Prostate gland (tissue), 2 donors: Measurements from ENCODE around the gene MXRA8. TPM values are rescaled to one million over a fixed set of nuclear protein-coding genes. Genes with fewer than 3 reads are reported as not detected.

Source experiments
- DNase-seq: peaks from one replicate; pipeline ENCODE4 v3.0.0-alpha.2; 2019; ENCODE audit warnings: low spot score
- H3K27ac ChIP-seq, 2 donors: fragments of 200-600 bp; sonication (generic); 2 replicates each; pipeline ENCODE4 v1.5.1; 2017 to 2019
- H3K27me3 ChIP-seq: fragments of 200-600 bp; sonication (generic); replicated peaks from 2 replicates; pipeline ENCODE4 v1.5.1; 2019; ENCODE audit not compliant: insufficient read depth
- H3K36me3 ChIP-seq, 2 donors: fragments of 200-600 bp; sonication (generic); 1 replicate in 1 of 2; 2 replicates in 1 of 2; pipeline versions ENCODE4 v1.5.1 to v1.8.1; 2017 to 2019
- H3K4me1 ChIP-seq: fragments of 200-600 bp; sonication (generic); replicated peaks from 2 replicates; pipeline ENCODE4 v1.5.1; 2019
- H3K4me3 ChIP-seq, 2 donors: fragments of 200-600 bp; sonication (generic); 2 replicates each; pipeline ENCODE4 v1.5.1; 2017 to 2019
- H3K9me3 ChIP-seq: fragments of 200-600 bp; sonication (generic); 2 replicates; pipeline ENCODE4 v1.5.1; 2017
- POLR2A ChIP-seq: fragments of 450-650 bp; IDR thresholded peaks from one replicate; pipeline ENCODE4 v1.6.1; 2016; ENCODE audit warnings: antibody characterized with exemption, mild to moderate bottlenecking
- POLR2AphosphoS5 ChIP-seq: sonication (generic); formaldehyde crosslinking; IDR thresholded peaks from one replicate; pipeline ENCODE4 v1.6.1; 2017; ENCODE audit warnings: antibody characterized with exemption
- WGBS: methylation state at CpG from one replicate; pipeline ENCODE4 v1.1.5; 2018; 5-methylcytosine and 5-hydroxymethylcytosine counted together
- intact Hi-C: fragments of 100-400 bp; cut with DNase I; formaldehyde crosslinking; loops from one replicate; pipeline ENCODE4 v1.14.2; 2022
- total RNA-seq, 2 donors: library from RNA; depleted of rRNA; stranded (reverse); fragments of >200 nt; gene quantifications; one replicate each; pipeline ENCODE4 v1.1.0, GENCODE V29; 2016
- TF ChIP-seq, protein P1 (sequence below), 4 experiments: fragments of 200-600 bp in 2 of 4; fragments of 450-650 bp in 2 of 4; sonication (generic) in 2 of 4; IDR thresholded peaks; 1 replicate in 3 of 4; 2 replicates in 1 of 4; pipeline ENCODE4 v1.5.1; 2016 to 2019; ENCODE audit warnings: antibody characterized with exemption in 4 of 4, mild to moderate bottlenecking in 2 of 4, moderate library complexity in 2 of 4

MXRA8 gene
- total RNA-seq, 2 donors from 2014 or later: 39.0 to 152 TPM

DNA sequence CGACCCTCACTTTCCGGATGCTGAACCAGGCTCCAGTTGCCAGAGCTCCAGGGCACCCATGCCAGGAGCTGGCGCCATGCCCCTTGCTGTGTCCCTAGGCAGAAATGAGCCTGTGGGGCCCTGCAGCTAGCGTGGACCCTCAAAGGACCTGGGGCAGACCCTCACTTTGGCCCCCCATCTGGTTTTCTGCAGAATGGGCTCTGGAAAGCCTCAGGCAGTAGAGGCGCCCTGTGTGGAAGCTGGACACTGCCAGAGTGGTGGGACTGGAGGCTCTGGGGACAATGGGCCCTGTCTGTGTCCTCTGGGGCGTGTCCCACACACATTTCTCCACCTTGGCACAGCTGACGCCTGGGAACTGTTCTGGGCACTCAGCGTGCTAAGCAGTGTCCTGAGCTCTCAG is 22.9 kb upstream of the MXRA8 start:
- WGBS: 86% methylated on average over 5 of the region's 8 CpGs
- intact Hi-C loops: no loop called here
- no peak for DNase-seq
- H3K4me1 ChIP-seq: no peaks in the 10 kb centered on the region
- no peaks in the 10 kb centered on the region for H3K27me3 ChIP-seq
- TF ChIP-seq, protein P1, sequence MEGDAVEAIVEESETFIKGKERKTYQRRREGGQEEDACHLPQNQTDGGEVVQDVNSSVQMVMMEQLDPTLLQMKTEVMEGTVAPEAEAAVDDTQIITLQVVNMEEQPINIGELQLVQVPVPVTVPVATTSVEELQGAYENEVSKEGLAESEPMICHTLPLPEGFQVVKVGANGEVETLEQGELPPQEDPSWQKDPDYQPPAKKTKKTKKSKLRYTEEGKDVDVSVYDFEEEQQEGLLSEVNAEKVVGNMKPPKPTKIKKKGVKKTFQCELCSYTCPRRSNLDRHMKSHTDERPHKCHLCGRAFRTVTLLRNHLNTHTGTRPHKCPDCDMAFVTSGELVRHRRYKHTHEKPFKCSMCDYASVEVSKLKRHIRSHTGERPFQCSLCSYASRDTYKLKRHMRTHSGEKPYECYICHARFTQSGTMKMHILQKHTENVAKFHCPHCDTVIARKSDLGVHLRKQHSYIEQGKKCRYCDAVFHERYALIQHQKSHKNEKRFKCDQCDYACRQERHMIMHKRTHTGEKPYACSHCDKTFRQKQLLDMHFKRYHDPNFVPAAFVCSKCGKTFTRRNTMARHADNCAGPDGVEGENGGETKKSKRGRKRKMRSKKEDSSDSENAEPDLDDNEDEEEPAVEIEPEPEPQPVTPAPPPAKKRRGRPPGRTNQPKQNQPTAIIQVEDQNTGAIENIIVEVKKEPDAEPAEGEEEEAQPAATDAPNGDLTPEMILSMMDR (IDR thresholded peaks at IDR 0.05): no peak
- TF ChIP-seq POLR2AphosphoS5: no peak
- no peak for TF ChIP-seq POLR2A
- peaks cover 6% of the 10 kb centered on the region in 2 donors for H3K36me3 ChIP-seq
- H3K9me3 ChIP-seq: no peaks in the 10 kb centered on the region
- H3K27ac ChIP-seq: no peak overlapping the region
- no peak overlapping the region for H3K4me3 ChIP-seq

DNA sequence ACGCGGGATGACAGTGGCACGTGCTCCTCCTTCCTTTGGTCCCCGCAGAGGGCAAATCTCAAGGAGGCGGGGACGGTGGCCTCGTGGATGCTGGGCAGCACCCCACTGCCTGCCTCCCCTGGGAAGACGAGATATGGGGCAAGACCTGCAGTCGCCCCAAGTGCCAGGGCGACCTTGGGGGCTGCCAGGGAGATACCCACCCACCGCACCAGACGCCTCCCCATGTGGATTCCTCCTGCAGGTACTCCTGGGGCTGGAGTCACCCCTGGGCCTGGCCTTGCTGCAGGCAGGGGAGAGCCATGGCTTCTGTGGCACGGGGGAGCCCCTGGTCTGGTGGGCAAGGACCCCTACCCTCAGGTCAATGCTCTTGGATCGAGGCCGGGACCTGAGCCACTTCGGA is 22.5 kb upstream of the MXRA8 start:
- no peak overlapping the region for H3K4me3 ChIP-seq
- intact Hi-C loops: no loop called here
- no peaks in the 10 kb centered on the region for H3K27me3 ChIP-seq
- DNase-seq: no peak
- H3K9me3 ChIP-seq: no peaks in the 10 kb centered on the region
- 85% methylated on average over 12 of the region's 16 CpGs for WGBS
- no peak for TF ChIP-seq POLR2AphosphoS5
- TF ChIP-seq POLR2A: no peak
- TF ChIP-seq, protein P1 (IDR thresholded peaks at IDR 0.05): no peak
- H3K4me1 ChIP-seq: peaks cover 1% of the 10 kb centered on the region
- no peak overlapping the region for H3K27ac ChIP-seq
- peaks cover 1 to 2% of the 10 kb centered on the region in 2 donors for H3K36me3 ChIP-seq

DNA sequence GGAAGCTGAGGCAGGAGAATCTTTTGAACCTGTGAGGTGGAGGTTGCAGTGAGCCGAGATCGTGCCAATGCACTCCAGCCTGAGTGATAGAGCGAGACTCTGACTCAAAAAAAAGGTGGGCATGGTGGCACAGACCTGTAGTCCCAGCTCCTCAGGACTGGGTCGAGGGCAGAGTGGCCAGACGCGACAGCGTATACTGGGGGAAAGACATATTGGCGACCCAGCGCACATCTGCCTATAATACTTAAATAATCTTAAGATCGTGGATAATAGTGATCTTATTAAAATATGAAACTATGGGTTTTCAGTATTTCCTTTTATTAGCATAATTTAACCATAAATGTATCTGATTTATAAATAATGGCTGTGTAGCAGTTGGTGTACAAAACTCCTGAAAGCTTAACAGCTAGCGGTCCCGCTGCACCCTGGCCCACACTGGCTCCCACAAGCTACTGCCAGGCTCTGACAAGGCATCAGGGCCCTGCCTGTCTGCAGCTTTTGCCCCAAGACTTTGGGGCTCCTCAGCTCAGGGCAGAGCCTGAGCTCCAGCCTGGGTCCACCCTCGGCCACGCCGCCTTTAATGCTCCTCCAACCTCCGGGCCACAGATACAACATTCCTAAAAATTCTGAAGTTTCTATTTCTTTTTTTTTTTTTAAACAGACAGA is 19.3 kb upstream of the MXRA8 start:
- 94% methylated on average over 16 of the region's 16 CpGs for WGBS
- no peak for DNase-seq
- Histone ChIP-seq H3K9me3 (no peaks in the 10 kb centered on the region), H3K36me3 (no peaks in the 10 kb centered on the region), H3K27me3 (no peaks in the 10 kb centered on the region), H3K27ac (no peak overlapping the region), H3K4me3 (no peak overlapping the region), H3K4me1 (peaks cover 12% of the 10 kb centered on the region)
- TF ChIP-seq, protein P1 (IDR thresholded peaks at IDR 0.05): no peak
- TF ChIP-seq POLR2AphosphoS5 (no peak), POLR2A (no peak)
- intact Hi-C loops: no loop called here

DNA sequence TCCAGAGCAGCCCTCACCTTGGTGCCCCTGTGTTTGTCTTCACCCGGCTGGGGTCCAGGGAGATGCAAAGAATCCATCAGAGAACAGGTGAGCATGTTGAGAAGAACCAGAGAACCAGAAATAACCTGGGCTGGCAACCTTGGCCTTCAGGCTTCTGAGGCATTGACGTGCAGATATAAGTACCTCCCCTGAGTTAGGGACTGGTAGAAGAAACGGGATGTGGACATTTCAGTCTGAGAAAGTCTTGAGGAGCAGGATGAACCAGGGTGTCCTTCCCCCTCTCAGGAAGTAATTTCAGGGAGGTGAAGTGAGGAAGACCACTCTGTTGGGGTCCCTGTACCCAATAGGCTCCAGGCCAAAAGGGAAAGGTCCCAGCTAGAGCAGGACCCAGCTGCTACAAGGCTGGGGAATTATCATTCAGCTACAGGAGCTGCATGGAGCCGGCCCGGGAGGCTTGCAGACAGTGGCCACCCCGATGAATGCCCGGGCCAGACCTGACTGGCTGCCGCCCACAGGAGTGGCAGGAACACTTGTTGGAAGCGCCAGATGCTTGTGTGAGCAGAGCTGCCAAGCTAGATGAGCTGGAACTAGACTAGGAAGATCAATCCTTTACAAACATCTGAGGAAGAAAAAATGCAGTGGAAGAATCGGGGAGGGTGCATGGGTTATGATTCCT is 18.3 kb upstream of the MXRA8 start:
- intact Hi-C loops: no loop called here
- TF ChIP-seq POLR2A (no peak), POLR2AphosphoS5 (no peak)
- TF ChIP-seq, protein P1 (IDR thresholded peaks at IDR 0.05): no peak
- 85% methylated on average over 10 of the region's 10 CpGs for WGBS
- Histone ChIP-seq H3K36me3 (no peaks in the 10 kb centered on the region), H3K27ac (no peak overlapping the region), H3K27me3 (no peaks in the 10 kb centered on the region), H3K4me1 (peaks cover 17% of the 10 kb centered on the region), H3K9me3 (no peaks in the 10 kb centered on the region), H3K4me3 (no peak overlapping the region)
- no peak for DNase-seq
